GM12801 (cell line): ENCODE measurements around the gene PRDM16.

Experiments
- TF ChIP-seq, protein P1 (sequence below): IDR thresholded peaks from one replicate; pipeline ENCODE4 v1.5.1; 2011; ENCODE audit warnings: control low read depth; ENCODE audit not compliant: insufficient read length; ENCODE audit errors: extremely low read depth

Gene PRDM16

DNA sequence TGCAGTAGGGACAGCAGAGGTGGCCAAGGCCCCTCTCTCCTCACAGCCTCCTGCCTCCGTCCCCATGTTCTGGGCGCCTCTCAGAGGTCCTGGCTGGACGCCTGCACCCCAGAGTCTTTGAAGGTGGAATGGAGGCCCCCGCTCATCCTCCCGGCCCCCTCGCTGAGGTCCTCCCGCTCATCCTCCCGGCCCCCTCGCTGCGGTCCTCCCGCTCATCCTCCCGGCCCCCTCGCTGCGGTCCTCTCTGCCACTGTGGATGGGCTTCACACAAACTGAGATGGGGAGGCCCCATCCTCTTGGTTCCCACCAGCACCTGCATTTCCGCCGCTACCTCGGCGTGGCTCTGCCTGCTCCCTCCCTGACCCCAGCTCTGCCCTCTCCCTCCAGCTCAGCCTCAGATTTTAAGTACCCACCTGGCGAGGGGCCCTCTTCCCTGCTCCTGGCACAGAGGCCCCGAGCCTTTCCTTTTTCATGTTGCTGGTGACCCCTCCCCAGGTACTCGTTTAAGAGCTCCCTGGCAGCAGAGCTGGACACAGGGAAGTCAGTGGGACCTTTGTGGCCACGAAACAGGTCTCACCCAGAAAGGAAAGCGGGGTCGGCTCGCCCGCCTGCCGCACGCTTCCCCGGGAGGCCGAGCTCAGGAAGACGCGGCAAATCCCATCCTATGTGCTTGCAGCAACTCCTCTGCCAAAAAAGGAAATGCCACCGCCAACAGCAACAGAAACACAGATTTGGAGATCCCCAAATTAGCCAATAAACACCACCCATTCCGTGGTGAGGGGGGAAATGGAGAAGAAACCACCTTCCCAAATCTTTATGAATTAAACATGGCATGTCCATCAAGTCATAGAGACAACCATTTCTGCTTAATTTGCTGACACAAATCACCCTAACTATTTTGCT is 143.7 kb downstream of the PRDM16 start:
- TF ChIP-seq, protein P1, sequence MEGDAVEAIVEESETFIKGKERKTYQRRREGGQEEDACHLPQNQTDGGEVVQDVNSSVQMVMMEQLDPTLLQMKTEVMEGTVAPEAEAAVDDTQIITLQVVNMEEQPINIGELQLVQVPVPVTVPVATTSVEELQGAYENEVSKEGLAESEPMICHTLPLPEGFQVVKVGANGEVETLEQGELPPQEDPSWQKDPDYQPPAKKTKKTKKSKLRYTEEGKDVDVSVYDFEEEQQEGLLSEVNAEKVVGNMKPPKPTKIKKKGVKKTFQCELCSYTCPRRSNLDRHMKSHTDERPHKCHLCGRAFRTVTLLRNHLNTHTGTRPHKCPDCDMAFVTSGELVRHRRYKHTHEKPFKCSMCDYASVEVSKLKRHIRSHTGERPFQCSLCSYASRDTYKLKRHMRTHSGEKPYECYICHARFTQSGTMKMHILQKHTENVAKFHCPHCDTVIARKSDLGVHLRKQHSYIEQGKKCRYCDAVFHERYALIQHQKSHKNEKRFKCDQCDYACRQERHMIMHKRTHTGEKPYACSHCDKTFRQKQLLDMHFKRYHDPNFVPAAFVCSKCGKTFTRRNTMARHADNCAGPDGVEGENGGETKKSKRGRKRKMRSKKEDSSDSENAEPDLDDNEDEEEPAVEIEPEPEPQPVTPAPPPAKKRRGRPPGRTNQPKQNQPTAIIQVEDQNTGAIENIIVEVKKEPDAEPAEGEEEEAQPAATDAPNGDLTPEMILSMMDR, result no peak

DNA sequence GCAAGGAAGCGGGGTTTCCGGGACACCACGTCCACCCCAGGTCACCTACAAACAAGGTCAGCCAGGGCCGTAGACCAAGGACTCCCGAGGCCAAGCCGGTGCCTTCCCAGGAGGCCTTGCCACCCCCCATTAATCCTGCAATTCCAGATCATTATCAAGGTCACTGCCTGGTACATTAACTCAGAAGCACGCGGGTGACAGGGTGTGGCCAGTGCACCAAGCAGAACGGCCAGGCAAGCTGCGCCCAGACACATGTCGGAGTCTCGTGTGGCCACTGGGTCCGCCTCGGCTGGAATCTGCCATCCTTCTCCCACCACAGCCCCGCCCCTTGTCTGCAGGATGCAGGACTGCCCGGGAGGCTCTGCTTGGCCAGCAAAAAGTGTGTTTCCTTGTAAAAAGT is 144.7 kb downstream of the PRDM16 start:
- TF ChIP-seq, protein P1, result no peak

DNA sequence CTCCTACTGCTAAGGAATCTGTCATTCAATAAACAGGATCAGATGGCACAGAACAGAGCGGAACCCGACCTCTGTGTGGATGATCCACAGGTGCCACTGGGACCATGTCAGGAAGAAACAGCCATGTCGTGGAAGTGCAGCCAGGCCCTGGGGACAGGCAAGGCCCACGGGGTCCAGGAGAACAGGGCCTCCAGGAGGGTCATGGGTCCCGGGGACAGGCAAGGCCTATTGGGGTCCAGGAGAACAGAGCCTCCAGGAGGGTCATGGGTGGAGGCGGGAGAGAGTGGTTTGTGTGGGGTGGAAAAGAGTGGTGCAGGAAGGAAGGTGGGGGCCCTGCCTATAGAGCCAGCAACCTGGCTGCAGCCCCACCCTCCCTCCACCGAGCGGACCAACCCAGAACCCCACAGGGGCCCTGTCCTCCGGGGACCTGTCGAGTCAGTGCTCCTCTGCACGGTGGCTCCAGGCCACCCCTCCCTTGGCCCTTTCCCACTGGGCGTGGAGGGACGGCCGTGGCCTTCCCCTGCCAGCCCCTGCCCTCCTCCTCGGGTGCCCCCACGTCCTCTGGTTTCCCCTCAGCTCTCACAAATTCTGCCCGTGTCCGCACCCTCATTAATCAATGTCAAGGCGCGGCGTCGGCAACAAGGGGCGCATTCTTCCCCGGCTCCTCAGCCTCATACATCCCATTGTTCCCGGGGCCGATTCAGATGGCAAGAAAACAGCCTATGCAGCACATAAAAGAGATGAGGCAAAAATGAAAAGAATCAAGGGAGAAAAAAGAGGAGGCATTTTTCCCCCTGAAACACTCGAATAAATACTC is 146.4 kb downstream of the PRDM16 start:
- TF ChIP-seq, protein P1, result no peak

DNA sequence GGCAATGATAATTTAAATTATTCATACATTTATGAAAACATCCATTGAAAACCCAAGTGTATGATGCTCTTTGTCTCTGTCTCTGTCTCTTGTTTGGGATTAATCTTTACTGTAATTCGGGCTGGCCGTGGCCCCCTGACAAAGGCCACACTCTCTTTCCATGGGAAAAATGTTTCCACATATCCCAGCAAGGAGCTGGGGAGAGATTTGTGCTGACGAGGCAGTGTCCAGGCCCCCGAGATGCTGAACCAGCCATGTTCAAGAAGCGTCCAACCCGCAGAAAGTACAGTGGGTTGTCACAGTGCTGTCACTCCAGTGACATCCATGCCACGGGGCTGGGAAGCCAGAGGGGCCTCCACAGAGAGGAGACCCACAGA is 147.0 kb downstream of the PRDM16 start:
- TF ChIP-seq, protein P1, result no peak

DNA sequence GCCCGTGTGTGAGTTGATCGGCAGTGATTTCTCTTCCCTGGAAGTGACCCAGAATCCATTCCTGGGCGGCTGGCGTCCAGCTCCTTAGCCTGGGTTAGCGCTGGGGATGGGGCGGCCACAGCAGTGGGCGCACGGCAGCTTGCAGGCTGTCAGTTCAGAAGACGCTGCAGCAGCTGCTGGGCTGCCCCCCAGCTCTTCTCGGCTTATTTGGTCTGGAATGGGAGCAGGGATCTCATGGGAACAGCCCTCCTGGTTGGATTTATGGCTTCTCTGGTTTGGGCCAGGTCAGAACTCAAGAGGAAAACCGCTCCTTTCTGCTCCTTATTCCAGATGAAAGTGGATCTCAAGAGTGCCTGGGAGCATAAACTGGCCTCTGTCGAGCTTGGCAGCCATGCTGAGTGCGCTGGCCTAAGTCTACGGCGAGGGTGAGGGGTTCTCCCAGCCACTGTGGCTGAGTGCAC is 148.2 kb downstream of the PRDM16 start:
- TF ChIP-seq, protein P1, result no peak

DNA sequence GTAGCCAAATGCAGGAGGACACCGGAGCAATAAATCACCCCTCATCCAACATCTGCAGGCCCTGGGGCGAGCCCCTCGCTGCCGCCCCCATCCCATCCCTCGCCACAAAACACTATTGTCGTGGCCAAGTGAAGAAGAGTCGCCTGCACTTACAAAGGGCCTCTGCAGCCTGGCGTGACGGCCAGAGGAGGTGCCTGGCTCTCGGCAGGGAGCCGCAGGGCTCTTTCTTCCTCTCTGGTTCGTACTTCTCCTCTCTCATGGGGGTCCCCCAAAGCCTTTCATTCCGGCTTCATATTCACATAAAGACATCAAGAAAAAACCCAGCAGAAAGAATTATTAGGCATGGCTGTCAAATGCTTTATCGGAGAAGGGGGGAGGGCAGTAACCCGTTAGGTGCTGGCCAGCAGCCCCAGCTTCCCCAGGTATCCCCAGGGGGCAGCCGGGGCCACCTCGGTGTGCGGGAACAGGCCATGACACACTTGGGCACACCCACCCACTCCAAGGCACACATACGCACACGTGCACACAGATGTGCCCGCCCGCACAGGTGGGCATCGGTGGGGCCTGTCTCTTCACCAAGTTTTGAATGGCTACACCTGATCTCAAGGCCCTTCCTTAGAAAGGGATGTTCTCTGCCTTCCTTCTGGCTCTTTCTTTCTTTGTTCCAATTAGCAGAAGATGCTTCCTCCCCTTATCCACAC is 149.1 kb downstream of the PRDM16 start:
- TF ChIP-seq, protein P1, result no peak

DNA sequence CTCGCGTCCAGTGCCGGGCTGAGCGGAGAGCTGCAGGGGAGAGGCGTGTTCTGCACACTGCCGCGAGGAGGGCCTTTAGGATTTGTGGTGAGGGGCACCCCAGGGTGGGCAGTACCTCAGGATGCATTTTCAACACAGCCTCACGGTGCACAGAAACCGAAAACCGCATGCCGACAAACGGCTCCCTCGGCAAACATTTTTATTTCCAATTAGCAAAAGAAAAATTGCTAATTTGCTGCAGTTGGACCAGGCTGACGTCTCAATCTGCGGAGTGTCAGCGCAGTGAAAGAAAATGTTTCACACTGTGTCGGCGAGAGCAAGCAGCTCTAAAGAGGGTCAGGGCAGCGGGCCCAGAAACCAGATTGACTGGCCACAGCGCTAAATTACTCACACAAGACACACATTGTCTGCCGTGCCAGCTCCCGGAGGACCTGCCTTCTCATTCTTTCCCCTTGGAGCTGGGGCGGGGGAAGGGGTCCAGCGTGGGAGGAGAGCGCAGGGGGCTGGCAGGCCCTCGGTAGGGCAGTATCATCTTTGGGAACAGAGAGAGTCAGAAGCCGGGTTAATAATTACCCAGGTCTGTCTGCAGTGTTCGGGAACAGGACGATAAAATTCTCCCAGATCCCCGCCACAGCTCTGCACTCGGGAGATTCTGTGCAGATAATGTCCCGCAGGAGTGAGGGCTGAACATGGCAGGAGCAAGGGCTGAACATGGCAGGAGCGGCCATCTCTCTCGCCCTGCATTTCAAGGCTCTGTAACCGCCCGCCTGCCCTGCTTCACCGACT is 150.2 kb downstream of the PRDM16 start:
- TF ChIP-seq, protein P1, result no peak
